MCF 10A (cell line): ENCODE measurements around the gene KRTAP19-2. TPM values are rescaled to one million over a fixed set of nuclear protein-coding genes. Genes with fewer than 3 reads are reported as not detected.

Experiments
- BruUV-seq: library from RNA; stranded (reverse); fragments of 400-500 nt; replicated peaks from 2 replicates; lab custom pipeline; 2021; lab: Mats Ljungman, UMichigan
- CTCF ChIA-PET: fragments of 300-600 bp; sonication (Branson Sonifier 250); formaldehyde crosslinking; extraction: SDS; loops from one replicate; lab custom pipeline; 2021; ENCODE audit warnings: antibody characterized with exemption, inconsistent platforms; lab: Yijun Ruan, JAX
- POLR2A ChIA-PET: fragments of 300-600, 350-650 bp; sonication (Branson Sonifier 250); formaldehyde crosslinking; extraction: SDS; loops from one replicate; lab custom pipeline; 2020; ENCODE audit warnings: antibody characterized with exemption, inconsistent platforms; lab: Yijun Ruan, JAX
- DNase-seq: peaks from one replicate; pipeline ENCODE4 v3.0.0-alpha.2; 2018; ENCODE audit not compliant: unreplicated experiment
- H3K27ac Mint-ChIP-seq: one replicate; pipeline ENCODE4 v1.8.0; 2022; ENCODE audit warnings: mild to moderate bottlenecking, low read depth, mixed read lengths; ENCODE audit not compliant: unreplicated experiment
- H3K27me3 Mint-ChIP-seq: one replicate; pipeline ENCODE4 v1.8.0; 2022; ENCODE audit warnings: mixed read lengths; ENCODE audit not compliant: insufficient read depth, unreplicated experiment
- H3K36me3 Mint-ChIP-seq: one replicate; pipeline ENCODE4 v1.8.0; 2022; ENCODE audit warnings: mild to moderate bottlenecking, moderate library complexity, mixed read lengths; ENCODE audit not compliant: insufficient read depth, unreplicated experiment
- H3K4me1 Mint-ChIP-seq: one replicate; pipeline ENCODE4 v1.8.0; 2022; ENCODE audit warnings: mixed read lengths; ENCODE audit not compliant: insufficient read depth, unreplicated experiment
- H3K4me3 Mint-ChIP-seq: one replicate; pipeline ENCODE4 v1.8.0; 2022; ENCODE audit warnings: mild to moderate bottlenecking, moderate library complexity, mixed read lengths; ENCODE audit not compliant: unreplicated experiment
- H3K9me3 Mint-ChIP-seq: one replicate; pipeline ENCODE4 v1.8.0; 2022; ENCODE audit warnings: mixed read lengths; ENCODE audit not compliant: unreplicated experiment
- CTCF ChIP-seq: fragments of 200-600 bp; IDR thresholded peaks from one replicate; pipeline ENCODE4 v1.8.0; 2022; ENCODE audit warnings: antibody characterized with exemption, mild to moderate bottlenecking; ENCODE audit not compliant: unreplicated experiment
- intact Hi-C: fragments of 100-400 bp; cut with micrococcal nuclease; formaldehyde crosslinking; loops from 2 replicates; pipeline ENCODE4 v1.14.1; 2022
- total RNA-seq: library from RNA; stranded (reverse); gene quantifications from 2 replicates; pipeline ENCODE4 v1.2.3, GENCODE V29; 2022

KRTAP19-2 gene
- total RNA-seq, 1 experiment from 2014 or later: not detected

- ChIA-PET CTCF (no interaction called here), POLR2A (interaction anchor here (1.3 kb wide), 1 partner anchor 9 kb away, joined by 5 read pairs; the partner anchor contains the start of gene KRTAP19-3)
- intact Hi-C loops: no loop called here
- H3K9me3 Mint-ChIP-seq: peaks cover 9% of the 10 kb centered on the region
- DNase-seq: peak; percentile 3
- no TSS peak for BruUV-seq
- no peak for TF ChIP-seq CTCF
- H3K27ac Mint-ChIP-seq: no peak overlapping the region
- no peaks in the 10 kb centered on the region for H3K4me1 Mint-ChIP-seq
- H3K27me3 Mint-ChIP-seq: peaks cover 33% of the 10 kb centered on the region
- H3K4me3 Mint-ChIP-seq: no peak overlapping the region
- H3K36me3 Mint-ChIP-seq: no peaks in the 10 kb centered on the region
These were observed 5.1 kb downstream of the KRTAP19-2 start for GRCh38 chr21:30482130-30482529.

GRCh38 chr21:30480145-30480544 is 7.1 kb downstream of the KRTAP19-2 start, which contains the start of gene KRTAP19-1:
Gene KRTAP19-1 (minus strand): TSS chr21:30480367. CDS start chr21:30480317, 50 bp downstream.
- TF ChIP-seq CTCF: no peak
- Mint-ChIP-seq H3K4me1 (no peaks in the 10 kb centered on the region), H3K36me3 (no peaks in the 10 kb centered on the region), H3K27ac (no peak within 1 kb of the TSS), H3K4me3 (no peak within 1 kb of the TSS), H3K27me3 (peaks cover 42% of the 10 kb centered on the region), H3K9me3 (no peaks in the 10 kb centered on the region)
- BruUV-seq: no TSS peak
- intact Hi-C loops: no loop called here
- DNase-seq: no peak
- POLR2A ChIA-PET: no interaction called here
- CTCF ChIA-PET: interaction anchor here (0.7 to 0.9 kb wide), 2 partner anchors 19 to 1008 kb away, joined by 3 to 4 read pairs; no protein-coding TSS in a partner anchor

- intact Hi-C loops: no loop called here
- H3K27me3 Mint-ChIP-seq: peaks cover 46% of the 10 kb centered on the region
- TF ChIP-seq CTCF: no peak
- BruUV-seq: no TSS peak
- H3K9me3 Mint-ChIP-seq: no peaks in the 10 kb centered on the region
- no peak for DNase-seq
- no peaks in the 10 kb centered on the region for H3K36me3 Mint-ChIP-seq
- CTCF ChIA-PET: interaction anchor here (0.7 to 1.0 kb wide), 2 partner anchors 15 to 1007 kb away, joined by 4 read pairs; no protein-coding TSS in a partner anchor
- no peak overlapping the region for H3K4me3 Mint-ChIP-seq
- POLR2A ChIA-PET: no interaction called here
- H3K27ac Mint-ChIP-seq: no peak overlapping the region
- H3K4me1 Mint-ChIP-seq: no peaks in the 10 kb centered on the region
These were observed 8.0 kb downstream of the KRTAP19-2 start for GRCh38 chr21:30479259-30479658.

- Mint-ChIP-seq H3K27ac (no peak overlapping the region), H3K9me3 (no peaks in the 10 kb centered on the region), H3K27me3 (peaks cover 55% of the 10 kb centered on the region), H3K36me3 (no peaks in the 10 kb centered on the region), H3K4me1 (no peaks in the 10 kb centered on the region), H3K4me3 (no peak overlapping the region)
- no TSS peak for BruUV-seq
- no peak for DNase-seq
- TF ChIP-seq CTCF: no peak
- intact Hi-C loops: no loop called here
- ChIA-PET CTCF (interaction anchor here (0.7 kb wide), 1 partner anchor 420 kb away, joined by 3 read pairs; no protein-coding TSS in a partner anchor), POLR2A (no interaction called here)
These were observed 9.2 kb downstream of the KRTAP19-2 start for GRCh38 chr21:30478004-30478403.
